WTC11 (cell line): ENCODE data around the gene CALML3. TPM values are rescaled to one million over a fixed set of nuclear protein-coding genes. Genes with fewer than 3 reads are reported as not detected.

Experiments
- ATAC-seq: fragments of 200-7000 bp; cut with Tn5 transposase; 2 replicates; pipeline ENCODE4 v1.10.0; 2021; ENCODE audit warnings: mild to moderate bottlenecking, moderate library complexity
- CTCF ChIA-PET: fragments of 300-600 bp; sonication (Branson Sonifier 250); formaldehyde crosslinking; loops from one replicate; lab custom pipeline; 2021; ENCODE audit warnings: antibody characterized with exemption; lab: Charles Lee
- POLR2A ChIA-PET: fragments of 350-600 bp; sonication (Branson Sonifier 250); formaldehyde crosslinking; loops from one replicate; lab custom pipeline; 2021; ENCODE audit warnings: antibody characterized with exemption; lab: Charles Lee
- DNase-seq: peaks from one replicate; pipeline ENCODE4 v3.0.0; 2021; ENCODE audit warnings: low spot score
- H3K27ac Mint-ChIP-seq: 2 replicates; pipeline ENCODE4 v1.8.0; 2021; ENCODE audit warnings: mixed read lengths
- H3K27me3 Mint-ChIP-seq: 2 replicates; pipeline ENCODE4 v1.8.0; 2021; ENCODE audit warnings: low read depth, mild to moderate bottlenecking, moderate library complexity, mixed read lengths
- H3K36me3 Mint-ChIP-seq: 2 replicates; pipeline ENCODE4 v1.8.0; 2021; ENCODE audit warnings: mixed read lengths
- H3K4me1 Mint-ChIP-seq: 2 replicates; pipeline ENCODE4 v1.8.0; 2022; ENCODE audit warnings: mixed read lengths
- H3K4me3 Mint-ChIP-seq: 2 replicates; pipeline ENCODE4 v1.8.0; 2021; ENCODE audit warnings: mild to moderate bottlenecking, moderate library complexity, mixed read lengths
- H3K9me3 Mint-ChIP-seq: 2 replicates; pipeline ENCODE4 v1.8.0; 2021; ENCODE audit warnings: mixed read lengths
- FOXK1 ChIP-seq: sonication (generic); formaldehyde crosslinking; IDR thresholded peaks from 2 replicates; pipeline ENCODE4 v1.8.0; 2022; ENCODE audit warnings: mild to moderate bottlenecking, moderate library complexity, missing genetic modification reagents
- MYBL2 ChIP-seq: sonication (generic); formaldehyde crosslinking; IDR thresholded peaks from 2 replicates; pipeline ENCODE4 v1.8.1; 2023; ENCODE audit warnings: mild to moderate bottlenecking, moderate library complexity, missing genetic modification reagents
- NFATC4 ChIP-seq: fragments of 250-450 bp; sonication (Bioruptor Pico); IDR thresholded peaks from 2 replicates; pipeline ENCODE4 v1.9.0; 2021; ENCODE audit warnings: mild to moderate bottlenecking
- NFE2L1 ChIP-seq: sonication (generic); formaldehyde crosslinking; IDR thresholded peaks from 2 replicates; pipeline ENCODE4 v1.8.1; 2023; ENCODE audit warnings: missing genetic modification reagents
- OVOL2 ChIP-seq: fragments of 250-450 bp; sonication (Bioruptor Pico); IDR thresholded peaks from 2 replicates; pipeline ENCODE4 v1.9.0; 2021; ENCODE audit warnings: mild to moderate bottlenecking, borderline replicate concordance
- SMAD4 ChIP-seq: sonication (generic); formaldehyde crosslinking; IDR thresholded peaks from 2 replicates; pipeline ENCODE4 v1.8.0; 2022; ENCODE audit warnings: mild to moderate bottlenecking, missing genetic modification reagents
- TEAD1 ChIP-seq: sonication (generic); formaldehyde crosslinking; IDR thresholded peaks from 2 replicates; pipeline ENCODE4 v1.8.0; 2022; ENCODE audit warnings: mild to moderate bottlenecking, missing genetic modification reagents
- TEAD4 ChIP-seq: sonication (generic); formaldehyde crosslinking; IDR thresholded peaks from 2 replicates; pipeline ENCODE4 v1.8.0; 2022; ENCODE audit warnings: mild to moderate bottlenecking, missing genetic modification reagents
- TP53 ChIP-seq: sonication (generic); formaldehyde crosslinking; IDR thresholded peaks from 2 replicates; pipeline ENCODE4 v1.8.1; 2023; ENCODE audit warnings: mild to moderate bottlenecking, missing genetic modification reagents
- ZNF416 ChIP-seq: fragments of 250-450 bp; sonication (Bioruptor Pico); IDR thresholded peaks from 2 replicates; pipeline ENCODE4 v1.9.0; 2021; ENCODE audit warnings: mild to moderate bottlenecking, inconsistent platforms
- ZNF423 ChIP-seq: fragments of 250-450 bp; sonication (Bioruptor Pico); IDR thresholded peaks from 2 replicates; pipeline ENCODE4 v2.1.2; 2022; ENCODE audit warnings: mild to moderate bottlenecking, moderate library complexity
- total RNA-seq: library from RNA; stranded (reverse); gene quantifications from 3 replicates; pipeline ENCODE4 v1.2.3, GENCODE V29; 2021
- TF ChIP-seq, protein P1 (sequence below): fragments of 250-450 bp; sonication (Bioruptor Pico); IDR thresholded peaks from 2 replicates; pipeline ENCODE4 v1.9.0; 2021; ENCODE audit warnings: mild to moderate bottlenecking, borderline replicate concordance
- TF ChIP-seq, protein P2 (sequence below): sonication (generic); formaldehyde crosslinking; IDR thresholded peaks from 2 replicates; pipeline ENCODE4 v1.8.0; 2022; ENCODE audit warnings: mild to moderate bottlenecking, missing genetic modification reagents
- TF ChIP-seq, protein P3 (sequence below): sonication (generic); formaldehyde crosslinking; IDR thresholded peaks from 2 replicates; pipeline ENCODE4 v1.8.0; 2023; ENCODE audit warnings: missing genetic modification reagents
- TF ChIP-seq, protein P4 (sequence below): sonication (generic); formaldehyde crosslinking; IDR thresholded peaks from 2 replicates; pipeline ENCODE4 v1.8.0; 2023; ENCODE audit warnings: missing genetic modification reagents, mild to moderate bottlenecking, borderline replicate concordance

Gene CALML3
- total RNA-seq, 1 experiment from 2014 or later = not detected

DNA sequence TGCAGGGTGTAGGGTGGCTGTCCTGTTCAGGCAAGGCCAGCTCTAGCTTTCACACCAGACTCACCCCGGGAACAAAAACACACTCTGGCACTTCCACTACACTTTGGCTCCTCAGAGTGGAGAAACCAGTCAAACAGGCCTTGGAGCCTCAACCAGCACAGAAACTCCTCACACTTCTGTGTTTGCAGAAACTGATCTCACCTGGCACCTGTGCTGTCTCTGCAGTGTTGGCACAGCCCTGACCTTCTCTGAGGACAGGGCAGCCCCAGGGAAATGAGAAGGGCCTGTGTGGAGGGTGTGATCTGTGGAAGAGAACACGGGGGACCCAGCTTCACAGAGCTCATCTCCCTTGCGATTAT, 21.3 kb upstream of the CALML3 start (continued):
- TF ChIP-seq, protein P1, sequence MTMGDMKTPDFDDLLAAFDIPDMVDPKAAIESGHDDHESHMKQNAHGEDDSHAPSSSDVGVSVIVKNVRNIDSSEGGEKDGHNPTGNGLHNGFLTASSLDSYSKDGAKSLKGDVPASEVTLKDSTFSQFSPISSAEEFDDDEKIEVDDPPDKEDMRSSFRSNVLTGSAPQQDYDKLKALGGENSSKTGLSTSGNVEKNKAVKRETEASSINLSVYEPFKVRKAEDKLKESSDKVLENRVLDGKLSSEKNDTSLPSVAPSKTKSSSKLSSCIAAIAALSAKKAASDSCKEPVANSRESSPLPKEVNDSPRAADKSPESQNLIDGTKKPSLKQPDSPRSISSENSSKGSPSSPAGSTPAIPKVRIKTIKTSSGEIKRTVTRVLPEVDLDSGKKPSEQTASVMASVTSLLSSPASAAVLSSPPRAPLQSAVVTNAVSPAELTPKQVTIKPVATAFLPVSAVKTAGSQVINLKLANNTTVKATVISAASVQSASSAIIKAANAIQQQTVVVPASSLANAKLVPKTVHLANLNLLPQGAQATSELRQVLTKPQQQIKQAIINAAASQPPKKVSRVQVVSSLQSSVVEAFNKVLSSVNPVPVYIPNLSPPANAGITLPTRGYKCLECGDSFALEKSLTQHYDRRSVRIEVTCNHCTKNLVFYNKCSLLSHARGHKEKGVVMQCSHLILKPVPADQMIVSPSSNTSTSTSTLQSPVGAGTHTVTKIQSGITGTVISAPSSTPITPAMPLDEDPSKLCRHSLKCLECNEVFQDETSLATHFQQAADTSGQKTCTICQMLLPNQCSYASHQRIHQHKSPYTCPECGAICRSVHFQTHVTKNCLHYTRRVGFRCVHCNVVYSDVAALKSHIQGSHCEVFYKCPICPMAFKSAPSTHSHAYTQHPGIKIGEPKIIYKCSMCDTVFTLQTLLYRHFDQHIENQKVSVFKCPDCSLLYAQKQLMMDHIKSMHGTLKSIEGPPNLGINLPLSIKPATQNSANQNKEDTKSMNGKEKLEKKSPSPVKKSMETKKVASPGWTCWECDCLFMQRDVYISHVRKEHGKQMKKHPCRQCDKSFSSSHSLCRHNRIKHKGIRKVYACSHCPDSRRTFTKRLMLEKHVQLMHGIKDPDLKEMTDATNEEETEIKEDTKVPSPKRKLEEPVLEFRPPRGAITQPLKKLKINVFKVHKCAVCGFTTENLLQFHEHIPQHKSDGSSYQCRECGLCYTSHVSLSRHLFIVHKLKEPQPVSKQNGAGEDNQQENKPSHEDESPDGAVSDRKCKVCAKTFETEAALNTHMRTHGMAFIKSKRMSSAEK (CRISPR knock-in tag) = no peak
- no peak for TF ChIP-seq TEAD1 (CRISPR knock-in tag)
- no peak for TF ChIP-seq TEAD4 (CRISPR knock-in tag)
- no peak for TF ChIP-seq ZNF416 (CRISPR knock-in tag)
- no peak for TF ChIP-seq MYBL2 (CRISPR knock-in tag)
- TF ChIP-seq SMAD4 (CRISPR knock-in tag) = no peak

DNA sequence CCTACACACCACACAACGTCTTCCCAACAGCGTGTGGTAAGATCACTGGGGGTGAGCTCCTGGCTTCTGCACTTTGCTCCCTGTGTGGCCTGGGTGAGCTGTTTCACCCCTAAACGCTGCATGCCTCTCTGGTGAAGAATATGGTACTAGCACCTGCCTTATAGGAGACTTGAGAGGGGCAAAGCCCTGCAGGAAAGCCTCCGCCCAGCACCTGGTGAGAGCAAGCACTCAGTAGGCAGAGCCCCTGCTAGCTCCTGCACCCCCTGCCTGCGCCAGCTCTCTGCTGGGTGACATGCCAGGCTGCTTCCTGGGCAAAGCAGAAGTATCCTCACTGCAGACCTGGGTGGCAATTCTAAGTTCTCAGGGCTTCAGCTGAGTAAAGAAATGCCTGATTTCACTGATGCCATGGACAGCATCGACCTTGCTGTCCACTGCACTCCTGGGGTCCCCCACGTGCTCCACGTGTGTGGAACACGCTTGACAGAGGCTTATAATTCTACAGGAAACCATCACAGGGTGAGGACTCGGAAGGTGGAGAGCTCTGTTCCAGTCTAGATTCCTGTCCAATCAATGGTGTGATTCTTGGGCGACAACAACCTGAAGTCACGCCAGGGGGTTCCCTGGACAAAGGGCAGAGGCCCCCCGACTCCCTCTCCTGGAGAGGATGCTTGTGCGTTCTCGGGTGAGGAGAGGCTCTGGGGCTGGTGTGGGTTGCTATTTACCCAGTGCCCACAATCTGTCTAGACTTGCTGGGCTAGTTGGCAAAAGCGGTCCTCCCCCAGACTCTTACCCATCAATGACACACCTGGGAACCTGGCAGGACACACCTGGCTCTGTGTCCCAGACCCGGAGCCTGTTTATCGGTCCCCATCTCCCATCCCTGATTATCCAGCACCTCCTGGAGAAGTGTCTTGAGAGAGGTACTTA, 20.4 kb upstream of the CALML3 start:
- no peaks in the 10 kb centered on the region for H3K27me3 Mint-ChIP-seq
- no peaks in the 10 kb centered on the region for H3K9me3 Mint-ChIP-seq
- DNase-seq (no peak), ATAC-seq (no peak)
- H3K36me3 Mint-ChIP-seq = no peaks in the 10 kb centered on the region
- CTCF ChIA-PET = interaction anchor here (1.5 to 1.7 kb wide), 2 partner anchors 62 to 119 kb away, joined by 4 to 5 read pairs; no protein-coding TSS in a partner anchor
- peaks cover 21% of the 10 kb centered on the region for H3K4me1 Mint-ChIP-seq
- POLR2A ChIA-PET = no interaction called here
- no peak overlapping the region for H3K27ac Mint-ChIP-seq
- TF ChIP-seq NFATC4 (CRISPR knock-in tag) (no peak), FOXK1 (CRISPR knock-in tag) (no peak), SMAD4 (CRISPR knock-in tag) (no peak), TP53 (CRISPR knock-in tag) (no peak), OVOL2 (CRISPR knock-in tag) (no peak), ZNF423 (CRISPR knock-in tag) (no peak), NFE2L1 (CRISPR knock-in tag) (no peak)
- TF ChIP-seq, protein P2, sequence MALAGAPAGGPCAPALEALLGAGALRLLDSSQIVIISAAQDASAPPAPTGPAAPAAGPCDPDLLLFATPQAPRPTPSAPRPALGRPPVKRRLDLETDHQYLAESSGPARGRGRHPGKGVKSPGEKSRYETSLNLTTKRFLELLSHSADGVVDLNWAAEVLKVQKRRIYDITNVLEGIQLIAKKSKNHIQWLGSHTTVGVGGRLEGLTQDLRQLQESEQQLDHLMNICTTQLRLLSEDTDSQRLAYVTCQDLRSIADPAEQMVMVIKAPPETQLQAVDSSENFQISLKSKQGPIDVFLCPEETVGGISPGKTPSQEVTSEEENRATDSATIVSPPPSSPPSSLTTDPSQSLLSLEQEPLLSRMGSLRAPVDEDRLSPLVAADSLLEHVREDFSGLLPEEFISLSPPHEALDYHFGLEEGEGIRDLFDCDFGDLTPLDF = no peak
- TF ChIP-seq, protein P3, sequence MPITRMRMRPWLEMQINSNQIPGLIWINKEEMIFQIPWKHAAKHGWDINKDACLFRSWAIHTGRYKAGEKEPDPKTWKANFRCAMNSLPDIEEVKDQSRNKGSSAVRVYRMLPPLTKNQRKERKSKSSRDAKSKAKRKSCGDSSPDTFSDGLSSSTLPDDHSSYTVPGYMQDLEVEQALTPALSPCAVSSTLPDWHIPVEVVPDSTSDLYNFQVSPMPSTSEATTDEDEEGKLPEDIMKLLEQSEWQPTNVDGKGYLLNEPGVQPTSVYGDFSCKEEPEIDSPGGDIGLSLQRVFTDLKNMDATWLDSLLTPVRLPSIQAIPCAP = no peak
- TF ChIP-seq, protein P4, sequence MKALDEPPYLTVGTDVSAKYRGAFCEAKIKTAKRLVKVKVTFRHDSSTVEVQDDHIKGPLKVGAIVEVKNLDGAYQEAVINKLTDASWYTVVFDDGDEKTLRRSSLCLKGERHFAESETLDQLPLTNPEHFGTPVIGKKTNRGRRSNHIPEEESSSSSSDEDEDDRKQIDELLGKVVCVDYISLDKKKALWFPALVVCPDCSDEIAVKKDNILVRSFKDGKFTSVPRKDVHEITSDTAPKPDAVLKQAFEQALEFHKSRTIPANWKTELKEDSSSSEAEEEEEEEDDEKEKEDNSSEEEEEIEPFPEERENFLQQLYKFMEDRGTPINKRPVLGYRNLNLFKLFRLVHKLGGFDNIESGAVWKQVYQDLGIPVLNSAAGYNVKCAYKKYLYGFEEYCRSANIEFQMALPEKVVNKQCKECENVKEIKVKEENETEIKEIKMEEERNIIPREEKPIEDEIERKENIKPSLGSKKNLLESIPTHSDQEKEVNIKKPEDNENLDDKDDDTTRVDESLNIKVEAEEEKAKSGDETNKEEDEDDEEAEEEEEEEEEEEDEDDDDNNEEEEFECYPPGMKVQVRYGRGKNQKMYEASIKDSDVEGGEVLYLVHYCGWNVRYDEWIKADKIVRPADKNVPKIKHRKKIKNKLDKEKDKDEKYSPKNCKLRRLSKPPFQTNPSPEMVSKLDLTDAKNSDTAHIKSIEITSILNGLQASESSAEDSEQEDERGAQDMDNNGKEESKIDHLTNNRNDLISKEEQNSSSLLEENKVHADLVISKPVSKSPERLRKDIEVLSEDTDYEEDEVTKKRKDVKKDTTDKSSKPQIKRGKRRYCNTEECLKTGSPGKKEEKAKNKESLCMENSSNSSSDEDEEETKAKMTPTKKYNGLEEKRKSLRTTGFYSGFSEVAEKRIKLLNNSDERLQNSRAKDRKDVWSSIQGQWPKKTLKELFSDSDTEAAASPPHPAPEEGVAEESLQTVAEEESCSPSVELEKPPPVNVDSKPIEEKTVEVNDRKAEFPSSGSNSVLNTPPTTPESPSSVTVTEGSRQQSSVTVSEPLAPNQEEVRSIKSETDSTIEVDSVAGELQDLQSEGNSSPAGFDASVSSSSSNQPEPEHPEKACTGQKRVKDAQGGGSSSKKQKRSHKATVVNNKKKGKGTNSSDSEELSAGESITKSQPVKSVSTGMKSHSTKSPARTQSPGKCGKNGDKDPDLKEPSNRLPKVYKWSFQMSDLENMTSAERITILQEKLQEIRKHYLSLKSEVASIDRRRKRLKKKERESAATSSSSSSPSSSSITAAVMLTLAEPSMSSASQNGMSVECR (CRISPR knock-in tag) = no peak
- H3K4me3 Mint-ChIP-seq = no peak overlapping the region
